ENCODE data around the gene C1QTNF2. TPM values are rescaled to one million over a fixed set of nuclear protein-coding genes. Genes with fewer than 3 reads are reported as not detected.

C1QTNF2 gene
- not detected in 2 replicates for total RNA-seq (2014; rRNA removed; shearing (Covaris generic))

- peak; percentile 66 for DNase-seq (ENCODE audit: low spot score)
Observed at GRCh38 chr5:160369990-160370712, at the start of gene C1QTNF2. TSS of gene C1QTNF2 (minus strand) at chr5:160370626. CDS start at chr5:160355011, 15,615 bp downstream.

GRCh38 chr5:160420331-160420610, 49.8 kb upstream of the C1QTNF2 start:
- in situ Hi-C loops (cut with HindIII; ENCODE audit: low sequenced_read_pairs), result no loop called here

More at GRCh38 chr5:160369990-160370712, at the start of gene C1QTNF2:
- in situ Hi-C loops (cut with HindIII; ENCODE audit: low sequenced_read_pairs), result no loop called here

GRCh38 chr5:160419458-160420330, 49.3 kb upstream of the C1QTNF2 start:
- DNase-seq (ENCODE audit: low spot score), result no peak
- in situ Hi-C loops (cut with HindIII; ENCODE audit: low sequenced_read_pairs), result no loop called here

More at GRCh38 chr5:160420331-160420610, 49.8 kb upstream of the C1QTNF2 start:
- no peak for DNase-seq (ENCODE audit: low spot score)

GRCh38 chr5:160418561-160419457, 48.4 kb upstream of the C1QTNF2 start, which contains the start of gene SLU7:
TSS of gene SLU7 (minus strand) at chr5:160419081. CDS start at chr5:160415294, 3,787 bp downstream.
- peak; percentile 88 for DNase-seq (ENCODE audit: low spot score)
- in situ Hi-C loops (cut with HindIII; ENCODE audit: low sequenced_read_pairs), result no loop called here

GRCh38 chr5:160399402-160400353, 29.3 kb upstream of the C1QTNF2 start, which contains the start of gene FAM200C:
TSS of gene FAM200C (minus strand) at chr5:160400054. CDS start at chr5:160395490, 4,564 bp downstream.
- in situ Hi-C loops (cut with HindIII; ENCODE audit: low sequenced_read_pairs), result no loop called here
- DNase-seq (ENCODE audit: low spot score), result peak; percentile 94

GRCh38 chr5:160398806-160399205, 28.4 kb upstream of the C1QTNF2 start:
- in situ Hi-C loops (cut with HindIII; ENCODE audit: low sequenced_read_pairs), result no loop called here
- DNase-seq (ENCODE audit: low spot score), result peak; percentile 27

- in situ Hi-C loops (cut with HindIII; ENCODE audit: low sequenced_read_pairs), result no loop called here
- peak; percentile 8 for DNase-seq (ENCODE audit: low spot score)
Observed at GRCh38 chr5:160397492-160397891, 27.1 kb upstream of the C1QTNF2 start.

GRCh38 chr5:160395111-160395510, 24.7 kb upstream of the C1QTNF2 start:
- in situ Hi-C loops (cut with HindIII; ENCODE audit: low sequenced_read_pairs), result no loop called here

GRCh38 chr5:160390787-160391696, 20.6 kb upstream of the C1QTNF2 start:
- in situ Hi-C loops (cut with HindIII; ENCODE audit: low sequenced_read_pairs), result no loop called here
- peak; percentile 63 for DNase-seq (ENCODE audit: low spot score)

More at GRCh38 chr5:160395111-160395510, 24.7 kb upstream of the C1QTNF2 start:
- DNase-seq (ENCODE audit: low spot score), result peak; percentile 58

- no peak for DNase-seq (ENCODE audit: low spot score)
- in situ Hi-C loops (cut with HindIII; ENCODE audit: low sequenced_read_pairs), result no loop called here
Observed at GRCh38 chr5:160387445-160387844, 17.0 kb upstream of the C1QTNF2 start.

- in situ Hi-C loops (cut with HindIII; ENCODE audit: low sequenced_read_pairs), result no loop called here
- no peak for DNase-seq (ENCODE audit: low spot score)
Observed at GRCh38 chr5:160385496-160385895, 15.1 kb upstream of the C1QTNF2 start.

GRCh38 chr5:160384681-160385080, 14.3 kb upstream of the C1QTNF2 start:
- in situ Hi-C loops (cut with HindIII; ENCODE audit: low sequenced_read_pairs), result no loop called here
- DNase-seq (ENCODE audit: low spot score), result no peak

- in situ Hi-C loops (cut with HindIII; ENCODE audit: low sequenced_read_pairs), result no loop called here
Observed at GRCh38 chr5:160382346-160382745, 11.9 kb upstream of the C1QTNF2 start.

GRCh38 chr5:160380041-160380440, 9.6 kb upstream of the C1QTNF2 start:
- DNase-seq (ENCODE audit: low spot score), result no peak
- in situ Hi-C loops (cut with HindIII; ENCODE audit: low sequenced_read_pairs), result no loop called here

More at GRCh38 chr5:160382346-160382745, 11.9 kb upstream of the C1QTNF2 start:
- DNase-seq (ENCODE audit: low spot score), result no peak

- DNase-seq (ENCODE audit: low spot score), result no peak
- in situ Hi-C loops (cut with HindIII; ENCODE audit: low sequenced_read_pairs), result no loop called here
Observed at GRCh38 chr5:160379511-160379910, 9.1 kb upstream of the C1QTNF2 start.

GRCh38 chr5:160378330-160378729, 7.9 kb upstream of the C1QTNF2 start:
- in situ Hi-C loops (cut with HindIII; ENCODE audit: low sequenced_read_pairs), result no loop called here
- no peak for DNase-seq (ENCODE audit: low spot score)

GRCh38 chr5:160377651-160378050, 7.2 kb upstream of the C1QTNF2 start:
- DNase-seq (ENCODE audit: low spot score), result no peak
- in situ Hi-C loops (cut with HindIII; ENCODE audit: low sequenced_read_pairs), result no loop called here

Data from G401 (cell line).